Measurements from ENCODE around the gene GSTA5.
"Not testable (repeated sequence)": the region's sequence is repeated elsewhere in the genome, so short reads cannot be mapped to it uniquely, and the experiment has no call there.

Gene GSTA5

DNA sequence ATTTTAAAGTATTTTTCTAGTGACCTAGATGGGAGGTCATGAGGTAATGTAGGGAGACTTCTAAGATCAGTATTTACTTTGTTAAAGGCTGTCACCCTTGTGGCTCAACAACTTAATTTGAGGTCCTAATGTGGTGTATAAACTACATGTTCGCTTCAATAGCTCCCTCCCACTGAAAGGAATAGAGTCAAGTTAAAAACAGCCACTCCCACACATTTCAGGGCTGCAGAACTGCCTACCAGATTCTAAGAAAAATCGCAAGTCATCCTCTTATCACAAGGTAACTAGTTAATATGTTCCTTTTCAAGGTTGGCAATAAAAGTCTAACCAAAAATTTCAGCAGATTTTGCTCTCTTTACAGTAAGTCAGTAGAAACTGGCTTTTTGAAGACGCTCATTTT is 52.1 kb downstream of the GSTA5 start:
- peak; percentile 47 for DNase-seq

DNA sequence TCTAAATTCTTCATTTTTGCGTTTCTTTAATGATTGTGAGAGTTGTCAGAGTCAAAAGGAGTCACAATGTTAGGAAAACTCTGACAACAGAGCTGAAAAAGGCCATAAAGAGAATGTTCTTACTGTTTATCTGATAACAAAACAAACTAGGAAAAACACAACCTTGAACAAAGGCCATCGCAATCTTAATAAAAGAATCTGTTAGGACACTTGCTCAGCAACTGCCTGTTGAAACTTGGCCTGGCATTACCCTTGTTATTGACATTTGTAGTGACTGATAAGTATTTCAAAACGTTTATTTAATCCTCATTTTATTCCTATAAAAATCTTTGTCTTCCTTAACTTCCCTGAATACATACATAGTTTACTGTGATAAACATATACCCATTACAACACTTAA is 52.7 kb downstream of the GSTA5 start:
- DNase-seq = no peak

DNA sequence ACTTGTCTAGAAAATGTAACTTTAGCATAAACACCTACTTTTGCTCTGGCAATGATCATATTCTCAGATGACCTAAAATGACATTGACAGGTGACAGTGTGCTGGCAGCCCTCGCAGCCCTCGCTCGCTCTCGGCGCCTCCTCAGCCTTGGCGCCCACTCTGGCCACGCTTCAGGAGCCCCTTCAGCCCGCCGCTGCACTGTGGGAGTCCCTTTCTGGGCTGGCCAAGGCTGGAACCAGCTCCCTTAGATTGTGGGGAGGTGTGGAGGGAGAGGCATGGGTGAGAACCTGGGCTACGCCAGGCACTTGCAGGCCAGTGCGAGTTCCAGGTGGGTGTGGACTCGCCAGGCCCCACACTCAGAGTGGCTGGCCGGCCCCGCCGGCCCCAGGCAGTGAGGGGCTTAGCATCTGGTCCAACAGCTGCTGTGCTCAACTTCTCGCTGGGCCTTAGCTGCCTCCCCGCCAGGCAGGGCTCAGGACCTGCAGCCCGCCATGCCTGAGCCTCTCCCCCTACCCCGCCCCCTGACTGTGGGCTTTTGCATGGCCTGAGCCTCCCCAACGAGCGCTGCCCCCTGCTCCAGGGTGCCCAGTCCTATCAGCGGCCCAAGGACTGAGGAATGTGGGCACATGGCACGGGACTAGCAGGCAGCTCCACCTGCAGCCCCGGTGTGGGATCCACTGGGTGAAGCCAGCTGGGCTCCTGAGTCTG is 54.2 kb downstream of the GSTA5 start:
- DNase-seq = no peak

GRCh38 chr6:52782696-52783274 is 57.8 kb downstream of the GSTA5 start:
- not testable (repeated sequence) for DNase-seq

DNA sequence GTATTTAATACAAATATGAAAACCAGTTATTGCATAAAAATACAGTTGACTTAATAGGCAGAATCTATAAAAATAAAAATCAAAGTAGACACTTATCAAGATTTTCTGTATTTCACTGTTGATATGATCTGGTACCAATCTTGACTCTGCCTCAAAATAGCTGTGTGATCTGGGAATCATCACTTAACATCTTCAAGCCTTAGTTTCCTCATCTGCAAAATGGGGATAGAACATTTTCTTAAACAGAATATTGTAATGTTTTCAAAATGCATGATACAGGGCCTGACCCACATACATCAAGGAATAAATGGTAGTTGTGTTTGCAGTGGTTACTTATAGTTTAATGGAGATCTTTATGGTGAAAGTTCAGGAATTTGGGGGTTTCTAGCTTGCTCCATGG is 58.4 kb downstream of the GSTA5 start:
- DNase-seq = not testable (repeated sequence)
